Measurements from ENCODE around the gene MRPL16. TPM values are rescaled to one million over a fixed set of nuclear protein-coding genes. Genes with fewer than 3 reads are reported as not detected.

Gene MRPL16
- total and polyA plus RNA-seq, 3 donors from 2014 or later: 65.8 to 103 (median 87.9) TPM

GRCh38 chr11:59778122-59778521 is 32.5 kb downstream of the MRPL16 start:
- intact Hi-C loops (cut with DNase I; ENCODE audit: low total_unique reads): no loop called here
- no peak overlapping the region for H3K4me3 ChIP-seq
- 91 to 93% methylated on average over 2 of the region's 2 CpGs for WGBS, 2 donors
- no peak overlapping the region for H3K27ac ChIP-seq
- no peaks in the 10 kb centered on the region for H3K9me3 ChIP-seq
- no peaks in the 10 kb centered on the region for H3K36me3 ChIP-seq (ENCODE audit: low read depth, missing control alignments)
- no peaks in the 10 kb centered on the region for H3K27me3 ChIP-seq
- TF ChIP-seq POLR2A (IDR thresholded peaks at IDR 0.05): no peak
- TF ChIP-seq CTCF (IDR thresholded peaks at IDR 0.05): no peak
- DNase-seq: no peak
- no peaks in the 10 kb centered on the region for H3K4me1 ChIP-seq

- Histone ChIP-seq H3K4me1 (no peaks in the 10 kb centered on the region), H3K36me3 (ENCODE audit: low read depth, missing control alignments) (no peaks in the 10 kb centered on the region), H3K27ac (no peak overlapping the region), H3K4me3 (no peak overlapping the region), H3K27me3 (no peaks in the 10 kb centered on the region), H3K9me3 (no peaks in the 10 kb centered on the region)
- DNase-seq: no peak
- 90 to 93% methylated on average over 5 of the region's 5 CpGs for WGBS, 2 donors
- intact Hi-C loops (cut with DNase I; ENCODE audit: low total_unique reads): no loop called here
- TF ChIP-seq CTCF (IDR thresholded peaks at IDR 0.05) (no peak), POLR2A (IDR thresholded peaks at IDR 0.05) (no peak)
These were observed 33.5 kb downstream of the MRPL16 start for GRCh38 chr11:59777104-59777503.

GRCh38 chr11:59776210-59777066 is 34.1 kb downstream of the MRPL16 start:
- TF ChIP-seq CTCF (IDR thresholded peaks at IDR 0.05) (no peak), POLR2A (IDR thresholded peaks at IDR 0.05) (no peak)
- WGBS, 2 donors: 84% methylated on average over 5 of the region's 5 CpGs
- H3K4me1 ChIP-seq: no peaks in the 10 kb centered on the region
- no peak overlapping the region for H3K4me3 ChIP-seq
- no peaks in the 10 kb centered on the region for H3K36me3 ChIP-seq (ENCODE audit: low read depth, missing control alignments)
- no peaks in the 10 kb centered on the region for H3K27me3 ChIP-seq
- no peaks in the 10 kb centered on the region for H3K9me3 ChIP-seq
- no peak for DNase-seq
- no peak overlapping the region for H3K27ac ChIP-seq
- intact Hi-C loops (cut with DNase I; ENCODE audit: low total_unique reads): no loop called here

GRCh38 chr11:59773083-59773440 is 37.5 kb downstream of the MRPL16 start:
- intact Hi-C loops (cut with DNase I; ENCODE audit: low total_unique reads): no loop called here
- WGBS, 2 donors: 80 to 83% methylated on average over 5 of the region's 5 CpGs
- Histone ChIP-seq H3K4me1 (no peaks in the 10 kb centered on the region), H3K9me3 (no peaks in the 10 kb centered on the region), H3K36me3 (ENCODE audit: low read depth, missing control alignments) (no peaks in the 10 kb centered on the region), H3K27me3 (no peaks in the 10 kb centered on the region), H3K27ac (no peak overlapping the region), H3K4me3 (no peak overlapping the region)
- no peak for TF ChIP-seq POLR2A (IDR thresholded peaks at IDR 0.05)
- no peak for TF ChIP-seq CTCF (IDR thresholded peaks at IDR 0.05)
- DNase-seq: no peak

GRCh38 chr11:59771605-59772004 is 39.0 kb downstream of the MRPL16 start:
- H3K27ac ChIP-seq: no peak overlapping the region
- no peaks in the 10 kb centered on the region for H3K9me3 ChIP-seq
- H3K27me3 ChIP-seq: no peaks in the 10 kb centered on the region
- peaks cover 7% of the 10 kb centered on the region for H3K4me1 ChIP-seq
- TF ChIP-seq CTCF (IDR thresholded peaks at IDR 0.05) (no peak), POLR2A (IDR thresholded peaks at IDR 0.05) (no peak)
- no peaks in the 10 kb centered on the region for H3K36me3 ChIP-seq (ENCODE audit: low read depth, missing control alignments)
- intact Hi-C loops (cut with DNase I; ENCODE audit: low total_unique reads): no loop called here
- 73 to 74% methylated on average over 4 of the region's 4 CpGs for WGBS, 2 donors
- H3K4me3 ChIP-seq: no peak overlapping the region
- DNase-seq: no peak
